GM18517 (cell line): ENCODE measurements around the gene DDX24.

Experiments
- ATAC-seq: cut with Tn5 transposase; IDR thresholded peaks from one replicate; pipeline ENCODE4 v1.9.1; 2021; ENCODE audit warnings: mild to moderate bottlenecking, moderate library complexity; ENCODE audit not compliant: unreplicated experiment

Gene DDX24

DNA sequence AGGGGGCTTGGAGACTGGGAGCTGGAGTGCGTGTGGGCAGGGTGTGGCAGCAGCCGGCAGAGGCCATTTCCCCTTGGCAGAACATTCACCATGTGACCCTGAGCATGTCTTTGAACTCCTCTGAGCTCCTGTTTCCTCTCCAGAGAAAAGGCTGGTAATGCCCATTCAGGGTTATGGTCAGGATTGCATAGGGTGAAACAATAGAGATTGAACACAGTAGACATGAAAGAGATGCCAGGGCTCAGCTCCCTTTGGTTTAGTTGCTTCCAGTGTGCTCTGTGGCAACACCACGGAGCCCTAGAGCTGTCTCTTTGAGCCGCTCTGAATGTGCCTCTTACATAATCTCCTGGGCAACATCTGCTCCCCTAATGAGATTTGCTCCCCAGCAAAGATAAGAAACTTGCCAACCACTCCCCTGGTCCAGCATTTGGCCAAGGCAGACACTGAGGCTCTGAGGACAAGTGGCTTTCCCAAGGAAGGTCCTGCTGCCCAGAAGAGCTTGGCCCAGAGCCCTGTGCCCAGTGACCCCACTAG is 34.1 kb upstream of the DDX24 start:
- ATAC-seq: no peak

DNA sequence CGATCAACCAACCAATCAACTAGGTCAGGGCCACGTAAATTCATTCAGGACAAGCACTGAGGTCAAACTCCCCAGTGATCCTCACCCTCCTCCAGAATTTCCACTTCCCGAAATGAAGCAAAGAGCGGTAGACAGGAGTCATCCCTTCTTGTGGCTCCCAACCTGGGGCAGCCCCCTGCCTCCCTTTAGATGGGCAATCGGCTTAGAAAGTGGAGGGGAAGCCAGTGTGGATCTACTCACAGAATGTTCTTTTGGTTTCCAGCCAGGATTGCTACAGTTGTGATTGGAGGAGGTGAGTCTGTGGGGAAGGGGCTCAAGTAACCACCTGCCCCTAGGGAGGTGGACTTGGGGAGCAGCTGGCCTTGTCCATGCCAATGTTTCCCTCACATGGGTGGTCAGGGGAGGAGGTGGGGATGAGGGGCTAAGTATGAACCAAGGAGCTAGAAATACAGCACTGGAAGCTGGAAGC is 33.6 kb upstream of the DDX24 start:
- ATAC-seq: no peak

DNA sequence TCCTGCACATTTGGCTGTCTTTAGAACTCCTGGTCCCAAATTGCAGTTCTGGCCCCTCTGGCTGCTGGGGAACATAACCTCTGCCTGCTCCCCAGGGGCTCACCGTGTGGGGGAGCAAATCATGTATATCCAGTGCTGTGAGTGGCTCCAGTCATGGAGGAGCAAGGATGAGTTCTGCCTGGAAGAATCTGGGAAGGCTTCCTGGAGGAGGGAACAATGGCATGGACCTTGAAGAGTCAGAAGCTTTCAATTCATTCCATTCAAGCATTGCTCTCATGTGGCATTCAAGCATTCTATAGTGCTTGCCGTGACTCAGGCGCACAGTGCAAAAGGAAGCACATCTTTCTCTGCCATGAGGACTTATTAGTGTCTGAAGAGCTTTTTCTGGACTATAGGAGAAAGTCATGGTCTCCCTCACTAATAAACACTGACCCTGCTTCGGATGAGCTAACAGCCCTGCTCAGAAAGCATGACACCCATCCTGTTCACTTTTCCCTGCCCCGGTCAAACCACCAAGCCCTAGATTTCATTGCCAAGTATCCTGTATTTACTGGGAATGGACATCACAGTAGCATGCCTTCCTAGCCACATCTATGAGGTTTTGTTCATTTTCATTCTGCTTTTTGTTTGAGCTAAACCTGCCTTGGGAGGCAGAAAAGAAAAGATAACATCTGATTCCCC is 33.0 kb upstream of the DDX24 start:
- no peak for ATAC-seq

DNA sequence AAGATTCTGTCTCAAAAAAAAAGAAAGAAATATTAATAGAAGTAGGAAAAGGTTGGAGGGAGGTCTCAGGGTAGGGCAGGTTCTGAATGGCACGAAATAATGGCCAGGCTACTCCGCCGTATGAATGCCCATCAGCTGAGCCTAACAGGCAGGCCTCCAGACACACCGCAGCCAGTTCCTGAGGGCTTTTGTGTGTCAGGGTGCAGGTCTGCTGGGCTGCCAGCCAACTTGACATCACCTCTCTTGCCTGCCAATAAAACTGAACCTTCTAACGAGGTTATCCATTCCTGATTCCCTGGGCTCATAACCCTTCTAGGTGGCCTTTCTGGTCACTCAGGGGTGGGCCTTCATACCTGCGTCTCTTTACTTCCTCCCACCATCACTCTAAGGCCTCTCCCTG is 32.5 kb upstream of the DDX24 start:
- no peak for ATAC-seq

DNA sequence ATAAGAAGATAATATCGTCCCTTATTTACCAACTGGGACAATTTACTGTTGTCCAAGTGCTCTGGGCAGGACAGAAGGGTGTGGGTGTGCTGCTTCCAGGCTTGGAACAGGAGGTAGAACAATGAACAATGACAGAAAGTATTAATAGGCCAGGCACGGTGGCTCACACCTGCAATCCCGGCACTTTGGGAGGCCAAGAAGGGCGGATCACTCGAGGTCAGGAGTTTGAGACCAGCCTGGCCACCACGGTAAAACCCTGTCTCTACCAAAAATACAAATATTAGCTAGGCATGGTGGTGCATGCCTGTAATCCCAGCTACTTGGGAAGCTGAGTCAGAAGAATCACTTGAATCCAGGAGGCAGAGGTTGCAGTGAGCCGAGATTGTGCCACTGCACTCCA is 32.1 kb upstream of the DDX24 start:
- no peak for ATAC-seq

DNA sequence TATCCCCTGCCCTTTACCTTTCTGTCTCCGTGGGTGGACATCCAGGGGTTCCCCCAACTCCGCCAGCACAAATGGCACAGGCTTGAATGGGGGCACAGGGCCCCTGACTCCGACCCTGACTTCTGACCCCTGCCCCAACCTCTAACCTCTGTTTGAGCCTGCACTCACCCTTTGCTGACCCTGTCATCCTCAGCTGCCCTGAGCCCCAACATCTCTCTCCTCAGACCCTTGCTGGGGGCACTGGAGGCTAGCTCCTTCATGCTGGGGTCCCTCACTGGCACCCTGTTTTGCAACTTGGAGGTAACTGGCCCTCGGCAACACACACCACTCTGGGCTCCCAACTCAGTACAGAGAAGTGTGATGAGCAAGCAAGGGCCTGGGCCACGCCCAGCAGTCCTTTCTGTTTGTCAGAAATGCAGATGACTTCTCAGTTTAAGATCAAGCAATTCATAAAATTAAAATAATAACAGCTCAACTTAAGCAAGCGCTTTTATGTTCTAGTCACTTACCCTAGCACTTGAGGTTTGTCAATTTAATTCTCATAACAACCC is 31.6 kb upstream of the DDX24 start:
- no peak for ATAC-seq

DNA sequence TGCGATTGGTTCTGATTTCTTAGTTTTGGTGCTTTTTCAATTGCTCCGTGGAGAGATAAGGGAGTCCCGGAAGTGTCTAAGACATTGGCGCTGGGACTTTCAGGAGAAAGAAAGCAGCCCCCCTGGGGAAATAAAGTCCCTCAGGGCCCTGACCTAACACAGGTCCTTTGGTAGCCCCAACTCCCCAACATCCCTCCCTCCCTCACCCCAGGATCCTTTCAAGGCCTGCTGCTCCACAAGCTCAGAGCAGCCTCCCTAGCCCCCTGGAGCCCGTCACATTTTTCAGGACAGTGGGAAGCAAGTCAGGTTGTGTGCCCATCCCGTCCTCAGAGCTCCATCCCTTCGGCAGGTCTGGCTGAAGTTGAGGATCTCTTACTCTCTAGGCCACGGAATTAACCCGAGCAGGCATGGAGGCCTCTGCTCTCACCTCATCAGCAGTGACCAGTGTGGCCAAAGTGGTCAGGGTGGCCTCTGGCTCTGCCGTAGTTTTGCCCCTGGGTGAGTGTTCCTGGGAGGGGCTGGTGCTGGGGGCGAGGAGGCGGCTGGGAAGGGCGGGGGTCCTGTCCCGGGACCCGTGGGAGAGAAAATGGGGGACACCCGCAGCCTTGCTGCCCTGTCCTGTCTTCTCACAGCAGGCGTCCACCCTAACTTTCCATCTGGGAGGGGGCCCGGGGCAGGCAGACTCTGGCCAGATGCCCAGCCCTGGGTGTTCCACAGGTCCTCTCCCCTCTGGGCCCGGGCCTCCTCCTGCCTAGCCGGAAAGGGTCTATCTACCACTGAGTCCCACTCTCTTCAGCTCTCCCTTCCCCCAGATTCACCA is 30.5 kb upstream of the DDX24 start:
- no peak for ATAC-seq

DNA sequence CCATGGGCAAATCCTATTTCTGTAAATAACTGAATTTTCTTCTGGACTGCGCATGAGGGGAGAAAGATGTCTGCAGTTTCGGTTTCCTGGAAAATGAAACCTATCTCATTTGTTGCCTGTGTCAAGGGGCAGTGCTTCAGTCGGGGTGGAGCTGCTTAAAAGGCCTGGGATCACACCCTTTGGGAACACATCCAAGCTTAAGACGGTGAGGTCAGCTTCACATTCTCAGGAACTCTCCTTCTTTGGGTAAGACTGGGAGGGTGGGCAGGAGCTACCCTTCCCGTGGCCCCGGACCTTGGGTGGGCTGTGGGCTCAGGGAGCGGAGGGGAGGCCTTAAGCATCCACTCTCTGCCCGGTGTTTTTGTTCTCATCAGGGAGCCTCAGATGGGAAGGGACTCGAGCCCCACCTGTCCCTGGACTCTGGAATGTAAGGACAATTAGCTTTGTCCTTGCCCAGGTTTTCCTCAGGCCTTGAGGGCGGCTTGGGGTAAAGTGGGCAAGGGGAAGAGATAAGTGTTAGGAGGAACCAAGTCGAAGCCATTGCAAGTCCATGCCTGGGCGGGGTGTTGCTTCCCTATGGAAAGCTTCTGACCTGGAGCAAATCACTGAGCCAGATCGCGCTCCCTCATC is 29.7 kb upstream of the DDX24 start, which contains the start of gene IFI27:
Gene IFI27, plus strand, starts transcription at position 185 of the 630 bp plus-strand sequence.
- ATAC-seq: no peak

DNA sequence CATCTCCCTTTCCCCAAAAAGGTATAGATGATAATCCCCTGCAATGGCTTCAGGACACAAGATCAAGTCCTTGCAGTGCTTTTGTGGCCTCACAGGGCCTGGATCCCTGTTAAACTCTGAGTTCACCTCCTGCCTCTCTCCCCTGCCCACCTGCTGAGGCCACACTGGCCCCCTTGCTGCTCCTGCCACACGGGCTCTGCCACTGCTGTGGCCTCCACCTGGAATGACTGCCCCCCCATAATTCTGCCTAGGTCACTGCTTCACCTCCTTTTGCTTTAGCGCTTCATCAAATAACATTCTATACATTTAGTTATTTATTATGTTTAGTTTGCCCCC is 28.9 kb upstream of the DDX24 start:
- no peak for ATAC-seq

DNA sequence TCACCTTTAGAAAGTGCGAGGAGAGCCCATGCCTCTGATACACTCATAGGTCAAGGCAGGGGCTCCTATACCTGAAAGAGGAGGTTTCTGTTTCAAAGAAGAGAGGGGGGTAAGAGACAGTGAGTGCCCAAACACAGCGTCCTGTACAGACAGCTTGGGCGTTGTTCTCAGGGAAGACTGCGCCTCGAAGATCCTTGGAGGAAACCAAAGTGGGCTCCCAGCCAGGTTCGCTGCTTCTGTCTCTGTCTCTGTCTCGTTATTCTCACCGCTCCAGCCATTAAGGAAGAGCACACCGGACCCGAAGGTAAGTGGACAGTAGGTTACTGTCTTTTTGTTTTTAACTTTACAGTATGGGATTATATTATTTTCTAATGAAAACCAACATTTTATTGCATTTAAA is 23.7 kb upstream of the DDX24 start:
- no peak for ATAC-seq

DNA sequence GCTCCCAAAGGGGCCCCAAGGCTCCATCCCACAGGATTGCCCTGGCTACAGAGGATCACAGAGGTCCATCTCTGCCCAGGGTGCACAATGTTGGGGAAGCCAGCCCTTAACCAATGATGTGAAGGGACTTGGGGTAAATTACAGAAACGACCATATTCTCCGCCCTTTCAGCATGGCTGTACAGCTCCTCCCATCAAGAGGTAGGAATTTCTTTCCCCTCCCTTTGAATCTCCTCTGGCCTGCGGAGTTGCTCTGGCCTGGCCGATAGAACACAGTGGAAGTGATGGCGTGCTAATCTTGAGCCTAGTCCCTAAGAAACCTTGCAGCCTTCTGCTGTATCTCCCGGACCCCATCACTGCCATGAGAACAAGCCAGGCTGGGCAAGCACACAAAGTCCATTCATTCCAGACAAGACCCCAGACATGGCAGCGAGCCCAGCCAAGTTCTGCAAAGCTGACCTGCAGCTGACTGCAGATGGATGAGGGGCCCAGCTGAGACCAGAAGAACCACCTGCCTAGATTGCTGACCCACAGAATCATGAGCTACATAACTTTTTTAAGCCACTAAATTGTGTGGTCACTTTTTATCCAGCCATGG is 22.6 kb upstream of the DDX24 start:
- no peak for ATAC-seq

DNA sequence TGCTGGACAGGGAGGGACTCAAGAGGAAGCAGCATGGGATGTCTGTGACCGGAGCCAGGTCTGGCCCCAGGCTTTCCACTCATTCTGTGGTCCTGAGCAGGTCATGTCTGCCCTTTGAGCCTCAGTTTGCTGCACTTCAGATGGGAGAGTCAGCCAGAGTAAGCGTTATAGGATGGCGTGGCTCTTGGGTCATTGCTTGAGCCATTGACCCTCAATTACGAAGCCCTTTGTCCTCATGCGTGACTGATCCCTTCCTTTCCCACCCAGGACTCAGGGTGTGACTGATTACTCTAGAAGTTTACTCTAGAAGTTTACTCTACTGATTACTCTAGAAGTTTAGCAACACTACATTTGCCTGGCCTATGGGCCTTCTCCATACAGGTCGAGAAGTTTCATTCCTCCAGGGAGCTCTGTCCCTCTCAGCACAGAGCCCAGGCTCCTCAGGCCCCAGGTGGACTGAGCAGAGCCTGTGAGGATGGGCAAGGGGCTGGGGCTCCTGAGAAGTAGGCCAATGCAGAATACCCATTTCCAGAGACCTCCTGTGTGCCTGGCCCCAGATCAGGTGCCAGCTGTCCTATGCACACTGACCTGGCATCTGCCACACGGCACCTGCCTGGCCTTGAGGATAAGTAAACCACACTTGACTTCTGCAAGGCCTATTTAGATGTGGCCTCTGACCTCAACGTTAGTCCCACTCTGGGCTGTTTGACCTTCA is 21.9 kb upstream of the DDX24 start:
- no peak for ATAC-seq

DNA sequence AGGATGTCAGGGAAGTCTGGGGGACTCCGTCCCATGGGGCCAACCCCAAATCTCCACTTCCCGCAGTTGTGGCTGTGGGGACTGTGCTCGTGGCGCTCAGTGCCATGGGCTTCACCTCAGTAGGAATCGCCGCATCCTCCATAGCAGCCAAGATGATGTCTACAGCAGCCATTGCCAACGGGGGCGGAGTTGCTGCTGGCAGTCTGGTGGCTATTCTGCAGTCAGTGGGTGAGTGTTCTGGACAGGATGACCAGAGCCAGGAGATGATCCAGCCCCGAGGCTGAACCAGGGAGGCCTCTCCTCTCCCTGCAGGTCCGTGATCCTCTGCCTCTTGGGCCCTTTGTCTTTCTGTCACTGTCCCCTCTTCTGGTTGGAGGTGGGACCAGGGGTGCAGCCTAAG is 20.7 kb upstream of the DDX24 start:
- no peak for ATAC-seq

DNA sequence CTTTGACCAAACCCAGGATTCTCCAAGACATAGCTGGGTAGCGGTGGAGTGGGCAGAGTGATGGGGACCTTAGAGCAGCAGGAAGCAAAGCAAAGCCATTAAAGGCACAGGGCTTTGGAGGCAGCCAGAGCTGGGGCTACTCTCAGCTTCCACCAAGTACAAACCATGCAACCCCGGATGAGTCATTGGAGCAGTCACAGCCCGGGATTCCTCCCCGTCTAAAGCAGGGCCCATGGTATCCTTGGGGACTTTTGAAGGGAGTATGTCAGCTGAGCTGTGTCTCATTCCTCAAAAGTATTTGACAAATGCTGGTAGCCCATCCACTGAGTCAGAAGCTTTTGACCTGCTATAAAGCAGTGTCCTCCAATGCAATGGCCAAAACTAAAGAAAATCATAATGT is 19.8 kb upstream of the DDX24 start:
- no peak for ATAC-seq

DNA sequence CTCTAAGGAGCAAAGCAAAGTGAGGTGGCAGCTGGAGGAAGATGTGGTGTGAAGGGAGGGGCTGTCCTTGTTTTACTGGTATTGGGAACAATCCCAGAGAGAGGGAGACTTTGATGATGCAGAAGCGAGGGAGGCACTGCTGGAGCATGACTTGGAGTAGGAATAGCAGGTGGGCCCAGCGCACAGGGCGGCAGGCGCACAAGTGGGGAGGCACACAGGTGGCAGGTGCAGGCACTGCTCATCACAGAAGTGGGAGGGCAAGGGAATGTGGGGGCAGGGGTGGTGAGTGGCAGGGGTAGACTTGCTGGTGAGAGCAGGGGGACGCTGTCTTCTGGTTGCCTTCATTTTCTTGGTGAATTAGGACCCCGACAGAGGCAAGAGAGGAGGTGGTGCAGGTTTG is 18.0 kb upstream of the DDX24 start:
- ATAC-seq: no peak

DNA sequence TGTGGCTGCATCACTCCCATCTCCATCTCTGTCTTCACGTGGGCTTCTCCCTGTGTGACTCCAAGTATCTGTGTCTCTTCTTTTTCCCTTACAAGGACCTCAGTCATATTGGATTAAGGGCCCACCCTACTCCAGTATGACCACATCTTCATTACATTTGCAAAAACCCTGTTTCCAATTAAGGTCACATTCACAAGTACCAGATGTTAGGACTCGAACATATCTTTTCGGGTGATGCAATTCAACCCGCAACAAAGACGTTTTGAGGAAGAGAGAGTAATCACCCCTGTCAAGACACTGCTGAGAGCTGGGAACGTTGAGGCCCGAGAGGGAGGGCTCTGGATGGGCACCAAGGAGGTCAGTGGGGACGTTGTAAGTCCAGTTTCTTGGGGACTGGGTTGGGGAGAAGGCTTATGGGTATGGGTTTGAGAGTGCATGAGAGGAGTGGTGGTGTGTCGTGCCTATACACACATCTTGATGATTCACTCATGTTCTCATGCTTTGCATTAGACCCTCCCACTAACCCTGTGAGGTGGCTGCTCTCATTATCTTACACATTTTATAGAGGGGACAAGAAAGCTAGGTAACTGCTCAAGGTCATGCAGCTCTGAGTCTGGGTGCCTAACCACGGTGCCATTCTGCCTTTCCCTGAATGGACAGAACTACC is 17.5 kb upstream of the DDX24 start:
- ATAC-seq: no peak

DNA sequence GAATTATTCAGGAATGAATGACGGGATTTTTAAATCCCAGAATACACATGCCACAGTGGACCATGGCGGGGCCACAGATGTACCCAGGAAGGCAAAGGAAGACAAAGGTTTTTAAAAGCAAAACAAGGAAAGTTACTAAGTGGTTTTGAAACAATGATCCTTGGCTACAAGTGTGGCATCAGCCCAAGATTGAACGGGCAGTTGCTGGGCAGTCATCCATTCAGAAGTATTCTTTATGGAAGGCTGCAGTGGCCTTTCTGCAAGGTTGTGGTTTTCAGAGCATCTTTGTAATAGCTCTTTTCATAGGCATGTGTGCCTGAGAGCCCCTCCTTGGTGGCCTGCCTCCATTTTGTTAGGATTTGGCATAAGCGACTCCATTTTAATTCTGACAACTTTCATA is 16.1 kb upstream of the DDX24 start:
- ATAC-seq: no peak

DNA sequence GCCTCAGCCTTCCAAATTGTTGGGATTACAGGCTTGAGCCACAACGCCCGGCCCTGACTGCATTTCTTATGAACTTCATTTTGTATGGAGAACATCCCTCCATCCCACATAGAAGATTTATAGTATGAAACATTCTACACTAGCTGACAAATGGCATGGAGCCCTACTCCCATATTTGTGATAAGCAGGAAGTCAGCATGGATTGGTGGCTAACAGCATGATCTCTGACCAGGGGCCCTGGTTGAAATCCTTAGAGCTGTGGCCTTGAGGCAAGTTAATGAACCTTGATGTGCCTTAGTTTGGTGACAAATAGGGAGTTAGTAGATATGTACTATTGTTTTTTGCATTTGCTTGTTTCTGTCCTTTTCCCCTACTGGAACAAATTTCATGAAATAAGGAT is 12.4 kb upstream of the DDX24 start:
- no peak for ATAC-seq

DNA sequence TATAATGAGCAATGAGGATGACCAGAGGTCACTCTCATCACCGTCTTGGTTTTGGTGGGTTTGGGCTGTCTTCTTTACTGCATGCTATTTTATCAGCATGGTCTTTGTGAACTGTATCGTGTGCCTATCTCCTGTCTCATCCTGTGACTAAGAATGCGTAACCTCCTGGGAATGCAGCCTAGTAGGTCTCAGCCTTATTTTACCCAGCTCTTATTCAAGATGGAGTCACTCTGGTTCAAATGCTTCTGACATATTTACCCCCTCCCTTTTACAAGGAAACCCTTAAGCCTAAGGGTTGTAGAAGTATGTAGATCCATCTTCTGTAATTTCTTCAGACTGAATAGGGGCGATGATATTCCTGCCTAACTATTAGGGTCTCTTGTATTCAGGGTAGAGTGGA is 8.5 kb upstream of the DDX24 start:
- no peak for ATAC-seq

DNA sequence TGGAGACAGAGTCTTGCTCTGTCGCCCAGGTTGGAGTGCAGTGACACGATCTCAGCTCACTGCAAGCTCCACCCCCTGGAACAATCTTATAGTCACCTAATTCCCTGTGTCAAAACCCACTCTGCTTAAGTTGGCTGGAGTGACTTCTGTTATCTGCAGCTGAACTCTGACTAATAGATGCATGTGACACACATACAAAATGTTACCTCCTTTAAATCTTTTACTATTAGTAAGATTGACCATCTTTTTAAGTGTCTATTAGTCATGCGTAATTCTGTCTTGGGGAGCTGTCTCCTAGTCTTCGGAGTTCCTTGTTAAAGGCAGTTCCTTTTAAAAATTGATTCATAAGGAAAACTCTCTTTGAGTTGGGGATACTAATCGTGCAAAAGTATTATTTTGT is 7.5 kb upstream of the DDX24 start:
- no peak for ATAC-seq
